ENCODE measurements around the gene PCDHGB2.
A peak's percentile ranks its signal among the peaks of the same experiment; 100 is the strongest.
"Not testable (repeated sequence)": the region's sequence is repeated elsewhere in the genome, so short reads cannot be mapped to it uniquely, and the experiment has no call there.

Gene PCDHGB2

DNA sequence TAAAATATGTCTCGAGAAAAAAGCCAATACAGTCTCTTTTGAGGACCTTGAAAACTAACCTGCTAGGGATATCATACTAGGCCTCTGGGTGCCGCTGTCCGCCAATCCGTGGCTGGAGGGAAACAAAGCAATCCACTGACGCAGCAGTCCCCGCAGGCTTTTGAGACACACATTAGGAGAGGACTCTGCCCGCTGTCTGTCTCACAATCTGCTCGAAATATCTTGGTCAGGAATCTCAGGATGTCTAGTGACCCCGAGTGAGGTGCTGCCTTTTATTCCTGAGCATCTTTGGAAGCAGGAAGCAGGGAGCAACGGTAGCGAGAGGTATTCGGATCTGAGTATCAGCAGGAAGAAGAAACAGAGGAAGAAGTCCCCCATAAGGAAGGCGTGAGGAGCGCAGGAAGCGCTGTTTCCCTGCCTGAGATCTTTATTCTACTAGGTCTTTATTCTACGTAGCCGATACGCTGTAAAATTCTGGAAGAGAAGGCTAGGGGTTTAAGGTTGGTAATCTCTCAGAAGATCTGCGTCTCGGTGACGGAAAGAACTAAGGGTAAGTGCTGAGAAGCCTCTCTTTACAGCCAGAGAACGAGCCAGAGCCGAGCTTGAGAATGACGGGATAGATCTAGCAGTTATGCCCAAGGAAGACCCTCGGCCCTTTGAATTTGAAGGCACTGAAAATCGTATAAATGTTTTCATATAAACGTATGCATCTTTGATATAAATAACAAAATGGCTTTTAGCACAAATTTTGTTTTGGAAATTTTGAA lies 33.5 kb upstream of the PCDHGB2 start:
- DNase-seq (ENCODE audit: extremely low read depth, low read depth) = no peak
- TF ChIP-seq, protein P1, sequence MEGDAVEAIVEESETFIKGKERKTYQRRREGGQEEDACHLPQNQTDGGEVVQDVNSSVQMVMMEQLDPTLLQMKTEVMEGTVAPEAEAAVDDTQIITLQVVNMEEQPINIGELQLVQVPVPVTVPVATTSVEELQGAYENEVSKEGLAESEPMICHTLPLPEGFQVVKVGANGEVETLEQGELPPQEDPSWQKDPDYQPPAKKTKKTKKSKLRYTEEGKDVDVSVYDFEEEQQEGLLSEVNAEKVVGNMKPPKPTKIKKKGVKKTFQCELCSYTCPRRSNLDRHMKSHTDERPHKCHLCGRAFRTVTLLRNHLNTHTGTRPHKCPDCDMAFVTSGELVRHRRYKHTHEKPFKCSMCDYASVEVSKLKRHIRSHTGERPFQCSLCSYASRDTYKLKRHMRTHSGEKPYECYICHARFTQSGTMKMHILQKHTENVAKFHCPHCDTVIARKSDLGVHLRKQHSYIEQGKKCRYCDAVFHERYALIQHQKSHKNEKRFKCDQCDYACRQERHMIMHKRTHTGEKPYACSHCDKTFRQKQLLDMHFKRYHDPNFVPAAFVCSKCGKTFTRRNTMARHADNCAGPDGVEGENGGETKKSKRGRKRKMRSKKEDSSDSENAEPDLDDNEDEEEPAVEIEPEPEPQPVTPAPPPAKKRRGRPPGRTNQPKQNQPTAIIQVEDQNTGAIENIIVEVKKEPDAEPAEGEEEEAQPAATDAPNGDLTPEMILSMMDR (IDR thresholded peaks at IDR 0.05; ENCODE audit: low read depth, low read length, missing control alignments) = peak; percentile 60
- H3K4me3 ChIP-seq (replicated peaks; ENCODE audit: low read depth, low read length) = peak overlapping the region; percentile 19

DNA sequence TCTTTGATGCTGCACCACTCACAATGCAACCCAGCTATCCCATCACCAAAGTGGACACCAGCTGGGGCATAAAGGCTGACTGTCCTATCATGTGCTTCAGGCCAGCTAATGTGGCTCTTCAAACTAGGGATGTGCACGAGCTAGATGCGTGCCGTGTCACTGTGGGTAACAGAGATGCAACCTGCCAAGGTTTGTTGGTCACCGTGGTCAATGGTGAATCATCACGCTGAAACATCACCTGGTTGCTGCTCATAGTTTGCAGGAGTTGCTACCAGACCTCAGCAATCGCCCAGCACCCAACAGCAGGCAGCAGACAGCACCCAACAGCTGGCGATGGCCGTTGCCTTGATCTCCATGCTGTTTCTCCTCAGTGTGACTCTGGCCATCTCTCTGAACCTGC lies 31.6 kb upstream of the PCDHGB2 start:
- H3K4me3 ChIP-seq (replicated peaks; ENCODE audit: low read depth, low read length) = no peak overlapping the region
- TF ChIP-seq, protein P1 (IDR thresholded peaks at IDR 0.05; ENCODE audit: low read depth, low read length, missing control alignments) = no peak
- no peak for DNase-seq (ENCODE audit: extremely low read depth, low read depth)

DNA sequence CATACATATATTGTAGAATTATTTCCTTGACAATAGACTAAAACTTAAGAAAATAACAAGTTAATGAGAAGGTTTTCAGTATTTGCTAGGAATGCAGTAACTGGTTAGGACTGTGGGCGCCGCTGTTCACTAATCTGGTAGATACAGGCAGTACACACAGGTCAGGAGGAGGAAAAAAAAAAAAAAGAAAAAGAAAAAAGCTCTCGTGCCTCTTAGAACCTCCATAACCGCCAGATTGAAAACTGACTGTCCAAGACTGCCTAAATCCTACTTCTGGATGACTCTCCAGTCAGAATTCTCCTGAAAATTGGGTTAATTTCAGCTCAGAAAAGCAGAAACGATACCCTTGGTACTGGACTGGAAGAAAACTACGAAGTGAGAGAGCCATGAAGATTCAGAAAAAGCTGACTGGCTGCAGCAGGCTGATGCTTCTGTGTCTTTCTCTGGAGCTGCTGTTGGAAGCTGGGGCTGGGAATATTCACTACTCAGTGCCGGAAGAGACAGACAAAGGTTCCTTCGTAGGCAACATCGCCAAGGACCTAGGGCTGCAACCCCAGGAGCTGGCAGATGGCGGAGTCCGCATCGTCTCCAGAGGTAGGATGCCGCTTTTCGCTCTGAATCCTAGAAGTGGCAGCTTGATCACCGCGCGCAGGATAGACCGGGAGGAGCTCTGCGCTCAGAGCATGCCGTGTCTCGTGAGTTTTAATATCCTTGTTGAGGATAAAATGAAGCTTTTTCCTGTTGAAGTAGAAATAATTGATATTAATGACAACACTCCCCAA lies 29.3 kb upstream of the PCDHGB2 start, which contains the start of gene PCDHGA1:
TSS of gene PCDHGA1 (plus strand) at position 216 of the 782 bp plus-strand sequence.
- DNase-seq (ENCODE audit: extremely low read depth, low read depth) = no peak
- peak within 1 kb of the TSS; percentile 24 for H3K4me3 ChIP-seq (replicated peaks; ENCODE audit: low read depth, low read length)
- TF ChIP-seq, protein P1 (IDR thresholded peaks at IDR 0.05; ENCODE audit: low read depth, low read length, missing control alignments) = peak; percentile 48

DNA sequence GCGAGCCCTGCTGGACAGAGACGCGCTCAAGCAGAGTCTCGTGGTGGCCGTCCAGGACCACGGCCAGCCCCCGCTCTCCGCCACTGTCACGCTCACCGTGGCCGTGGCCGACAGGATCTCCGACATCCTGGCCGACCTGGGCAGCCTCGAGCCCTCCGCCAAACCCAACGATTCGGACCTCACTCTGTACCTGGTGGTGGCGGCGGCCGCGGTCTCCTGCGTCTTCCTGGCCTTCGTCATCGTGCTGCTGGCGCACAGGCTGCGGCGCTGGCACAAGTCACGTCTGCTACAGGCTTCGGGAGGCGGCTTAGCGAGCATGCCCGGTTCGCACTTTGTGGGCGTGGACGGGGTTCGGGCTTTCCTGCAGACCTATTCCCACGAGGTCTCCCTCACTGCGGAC lies 27.2 kb upstream of the PCDHGB2 start:
- H3K4me3 ChIP-seq (replicated peaks; ENCODE audit: low read depth, low read length); DNase-seq (ENCODE audit: extremely low read depth, low read depth): not testable (repeated sequence)

DNA sequence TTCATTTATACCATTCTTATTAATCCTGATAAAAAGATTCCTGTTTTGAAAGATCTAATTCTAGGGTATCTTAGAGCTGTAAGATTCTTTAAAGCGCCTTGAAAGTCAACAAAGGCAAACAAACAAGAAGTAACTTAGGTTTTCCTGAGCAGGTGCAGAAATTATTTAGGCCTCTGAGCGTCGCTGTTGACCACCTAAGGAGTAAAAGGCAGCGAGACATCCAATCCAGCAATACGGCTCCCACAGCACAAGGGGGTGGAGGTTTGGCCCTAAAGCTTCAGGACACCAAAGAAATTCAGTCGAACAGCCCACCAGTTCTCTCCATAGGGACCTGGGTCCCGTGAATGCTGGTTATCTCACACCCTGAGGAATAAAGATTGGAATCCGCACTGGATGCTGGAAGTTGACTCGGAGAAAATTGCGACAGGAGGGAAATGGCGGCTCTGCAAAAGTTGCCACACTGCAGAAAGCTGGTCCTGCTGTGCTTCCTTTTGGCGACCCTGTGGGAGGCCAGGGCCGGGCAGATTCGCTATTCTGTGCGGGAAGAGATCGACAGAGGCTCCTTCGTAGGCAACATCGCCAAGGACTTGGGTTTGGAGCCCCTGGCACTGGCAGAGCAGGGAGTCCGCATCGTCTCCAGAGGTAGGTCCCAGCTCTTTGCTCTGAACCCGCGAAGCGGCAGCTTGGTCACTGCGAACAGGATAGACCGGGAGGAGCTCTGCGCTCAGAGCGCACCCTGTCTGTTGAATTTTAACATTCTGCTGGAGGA lies 21.1 kb upstream of the PCDHGB2 start, which contains the start of gene PCDHGA2:
TSS of gene PCDHGA2 (plus strand) at position 223 of the 769 bp plus-strand sequence.
- no peak for DNase-seq (ENCODE audit: extremely low read depth, low read depth)
- TF ChIP-seq, protein P1 (IDR thresholded peaks at IDR 0.05; ENCODE audit: low read depth, low read length, missing control alignments) = peak; percentile 48
- H3K4me3 ChIP-seq (replicated peaks; ENCODE audit: low read depth, low read length) = peak within 1 kb of the TSS; percentile 11; the same call in 1 of the 2 replicates

DNA sequence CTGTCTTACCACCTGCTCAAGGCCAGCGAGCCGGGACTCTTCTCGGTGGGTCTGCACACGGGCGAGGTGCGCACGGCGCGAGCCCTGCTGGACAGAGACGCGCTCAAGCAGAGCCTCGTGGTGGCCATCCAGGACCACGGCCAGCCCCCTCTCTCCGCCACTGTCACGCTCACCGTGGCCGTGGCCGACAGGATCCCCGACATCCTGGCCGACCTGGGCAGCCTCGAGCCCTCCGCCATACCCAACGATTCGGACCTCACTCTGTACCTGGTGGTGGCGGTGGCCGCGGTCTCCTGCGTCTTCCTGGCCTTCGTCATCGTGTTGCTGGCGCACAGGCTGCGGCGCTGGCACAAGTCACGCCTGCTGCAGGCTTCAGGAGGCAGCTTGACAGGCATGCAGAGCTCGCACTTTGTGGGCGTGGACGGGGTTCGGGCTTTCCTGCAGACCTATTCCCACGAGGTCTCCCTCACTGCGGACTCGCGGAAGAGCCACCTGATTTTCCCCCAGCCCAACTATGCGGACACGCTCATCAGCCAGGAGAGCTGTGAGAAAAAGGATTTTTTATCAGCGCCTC lies 18.9 kb upstream of the PCDHGB2 start:
- not testable (repeated sequence) for H3K4me3 ChIP-seq (replicated peaks; ENCODE audit: low read depth, low read length); DNase-seq (ENCODE audit: extremely low read depth, low read depth)

DNA sequence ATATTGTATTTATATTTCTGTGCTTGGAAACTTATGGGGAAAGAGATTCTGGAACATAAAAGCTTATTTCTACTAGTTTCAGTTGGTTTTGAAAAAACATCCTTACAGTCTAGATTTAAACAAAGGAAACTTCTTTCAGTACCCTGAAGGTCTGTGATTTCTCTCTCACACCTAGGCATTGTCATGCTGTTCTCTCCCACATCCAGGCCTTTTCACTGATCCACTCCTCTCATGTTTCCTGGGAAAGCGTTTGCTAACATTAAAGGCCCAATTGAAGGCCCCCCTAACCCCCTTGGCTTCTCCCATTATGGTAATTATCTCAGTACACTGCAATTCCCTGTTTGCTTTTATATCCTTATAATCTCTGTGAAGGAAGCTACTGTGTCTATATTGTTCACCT lies 17.0 kb upstream of the PCDHGB2 start:
- DNase-seq (ENCODE audit: extremely low read depth, low read depth) = no peak
- TF ChIP-seq, protein P1 (IDR thresholded peaks at IDR 0.05; ENCODE audit: low read depth, low read length, missing control alignments) = no peak

More for the DNA sequence above, 17.0 kb upstream of the PCDHGB2 start:
- H3K4me3 ChIP-seq (replicated peaks; ENCODE audit: low read depth, low read length) = no peak overlapping the region
